ENCODE data around the gene TWSG1.

GRCh38 chr18:9296233-9297006 lies 38.2 kb upstream of the TWSG1 start:
- TF ChIP-seq REST (IDR thresholded peaks at IDR 0.05; ENCODE audit: borderline replicate concordance), result no peak
- no peak for TF ChIP-seq TAF1 (IDR thresholded peaks at IDR 0.05; ENCODE audit: low read depth)

All from neural cell (in vitro differentiated cells).